SW480 (cell line): ENCODE data around the gene SSRP1.
A peak's percentile ranks its signal among the peaks of the same experiment; 100 is the strongest.

Experiments
- DNase-seq: peaks from one replicate; pipeline ENCODE4 v3.0.0-alpha.2; 2016; ENCODE audit warnings: low spot score

The SSRP1 gene

DNA sequence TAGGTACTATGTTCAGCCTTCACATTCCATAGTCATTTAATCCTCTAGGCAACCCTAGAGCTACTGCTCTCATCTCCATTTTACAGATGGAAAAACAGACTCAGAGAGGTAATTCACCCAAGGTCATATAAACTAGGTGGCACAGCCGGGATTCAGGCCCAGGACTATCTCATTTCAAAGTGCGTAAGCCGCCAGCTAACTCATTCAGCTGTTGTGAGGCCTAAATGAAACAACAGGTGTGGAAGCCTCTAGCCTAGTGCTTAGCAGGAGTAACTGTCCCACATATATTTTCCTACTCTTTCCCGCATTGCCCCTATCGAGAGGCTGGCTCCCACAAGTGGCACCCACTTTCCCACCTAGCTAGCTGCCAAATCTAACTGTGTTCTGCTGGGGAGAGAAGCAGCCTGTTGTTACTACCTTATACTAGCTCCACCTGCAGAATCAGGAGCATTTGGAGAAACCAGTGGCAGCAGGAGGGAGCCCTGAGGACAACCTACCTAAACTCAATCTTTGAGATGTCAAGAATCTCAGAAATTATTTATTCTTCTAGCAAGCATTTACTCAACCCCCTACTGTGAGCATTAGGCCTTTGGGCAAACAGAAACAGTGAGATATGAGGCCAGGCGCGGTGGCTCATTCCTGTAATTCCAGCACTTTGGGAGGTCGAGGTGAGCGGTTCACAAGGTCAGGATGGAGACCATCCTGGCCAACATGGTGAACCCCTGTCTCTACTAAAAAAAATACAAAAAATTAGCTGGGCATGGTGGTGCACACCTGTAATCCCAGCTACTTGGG, 24.4 kb upstream of the SSRP1 start:
- DNase-seq, result no peak

DNA sequence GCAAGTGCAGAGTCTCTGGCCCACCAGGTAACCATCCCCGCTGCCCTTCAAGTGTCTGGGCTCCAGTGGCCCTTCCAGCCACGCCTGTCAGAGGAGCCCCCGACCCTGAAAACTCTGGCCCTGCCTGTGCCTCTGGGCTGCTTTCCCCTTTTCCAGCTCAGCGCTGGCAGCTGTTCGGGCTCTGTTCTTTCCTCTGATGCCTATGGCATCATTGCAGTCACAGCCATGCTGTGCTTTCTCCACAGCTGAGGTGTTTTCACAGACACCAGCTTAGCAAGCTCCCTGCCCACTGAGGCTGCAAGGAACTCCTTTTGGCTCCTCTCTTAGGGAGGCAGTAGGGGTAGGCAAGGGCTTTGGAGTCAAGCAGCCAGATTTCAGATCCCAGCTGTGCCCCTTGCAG, 23.7 kb upstream of the SSRP1 start:
- no peak for DNase-seq

DNA sequence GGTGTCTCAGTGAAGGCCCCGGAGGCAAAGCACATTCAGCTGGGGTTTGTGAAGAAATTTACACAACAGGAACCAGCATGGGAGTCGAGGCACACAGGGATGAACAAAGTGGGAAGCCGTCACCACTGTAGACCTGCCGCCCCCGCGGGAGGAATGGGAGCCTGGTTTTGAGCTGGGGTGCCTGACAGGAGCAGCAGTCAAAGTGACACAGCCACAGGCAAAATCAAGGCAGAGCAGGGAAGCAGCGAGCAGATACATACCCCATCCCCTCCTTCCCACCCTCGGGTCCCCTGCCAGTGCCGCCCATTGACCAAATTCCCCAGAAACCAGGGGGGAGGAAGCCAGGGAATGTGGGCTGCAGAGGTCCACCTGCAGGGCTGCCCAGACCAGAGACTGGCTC, 23.3 kb upstream of the SSRP1 start:
- DNase-seq, result no peak

DNA sequence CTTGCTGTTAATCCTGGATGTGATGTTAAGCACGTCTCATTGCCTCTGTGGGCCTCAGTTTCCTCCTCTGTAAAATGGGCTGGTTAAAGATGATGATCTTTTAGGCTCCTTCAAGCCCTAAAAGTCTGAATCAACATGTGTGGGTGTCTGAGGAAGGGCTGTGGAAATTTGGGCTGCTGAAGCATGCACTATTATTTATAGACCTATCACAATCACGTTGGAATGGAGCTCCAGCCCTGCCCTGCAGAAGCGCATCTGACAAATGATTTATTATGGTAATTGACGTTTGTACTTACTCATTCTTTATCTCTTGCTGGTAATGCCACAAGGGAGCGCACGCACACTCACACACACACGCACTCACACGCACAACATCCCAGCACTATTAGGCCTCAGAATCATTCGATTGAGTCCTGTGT, 22.9 kb upstream of the SSRP1 start:
- no peak for DNase-seq

DNA sequence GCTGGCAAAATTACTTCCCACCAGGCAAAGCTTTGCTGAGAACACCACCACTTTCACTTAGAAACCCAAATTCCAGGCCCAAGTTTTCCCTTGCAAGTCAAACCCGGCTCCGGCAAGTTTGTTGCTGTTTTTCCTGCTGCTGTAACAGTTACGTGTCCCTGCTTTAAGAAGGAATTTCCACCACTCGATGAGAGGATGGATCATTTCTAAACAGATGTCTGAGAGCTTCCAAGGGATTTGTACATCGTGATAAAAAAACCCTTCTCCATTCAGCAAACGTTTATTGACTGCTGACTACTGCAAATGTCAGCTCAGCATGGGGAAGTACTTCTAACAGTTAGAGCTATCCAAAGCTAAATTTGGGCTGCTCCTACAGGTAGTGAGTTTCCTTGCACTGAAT, 22.2 kb upstream of the SSRP1 start:
- DNase-seq, result no peak

DNA sequence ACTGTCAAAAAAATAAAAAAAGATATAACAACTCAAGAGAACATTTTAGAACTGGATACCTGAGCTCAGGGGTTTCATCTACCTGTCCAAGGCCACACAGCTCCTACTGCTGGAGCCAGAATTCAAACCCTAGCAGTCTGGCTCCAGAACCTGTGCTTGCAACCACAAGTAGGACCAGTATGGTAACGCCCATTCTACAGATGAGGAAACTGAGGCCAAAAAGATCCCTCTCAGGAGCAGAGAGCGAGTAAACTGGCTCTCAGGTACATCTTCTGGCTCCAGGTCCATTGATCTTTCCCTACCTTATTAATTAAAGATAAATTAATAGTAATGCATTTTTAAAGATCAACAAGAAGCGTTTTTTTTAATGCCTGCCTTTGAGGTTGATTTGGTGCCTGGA, 21.6 kb upstream of the SSRP1 start:
- no peak for DNase-seq

DNA sequence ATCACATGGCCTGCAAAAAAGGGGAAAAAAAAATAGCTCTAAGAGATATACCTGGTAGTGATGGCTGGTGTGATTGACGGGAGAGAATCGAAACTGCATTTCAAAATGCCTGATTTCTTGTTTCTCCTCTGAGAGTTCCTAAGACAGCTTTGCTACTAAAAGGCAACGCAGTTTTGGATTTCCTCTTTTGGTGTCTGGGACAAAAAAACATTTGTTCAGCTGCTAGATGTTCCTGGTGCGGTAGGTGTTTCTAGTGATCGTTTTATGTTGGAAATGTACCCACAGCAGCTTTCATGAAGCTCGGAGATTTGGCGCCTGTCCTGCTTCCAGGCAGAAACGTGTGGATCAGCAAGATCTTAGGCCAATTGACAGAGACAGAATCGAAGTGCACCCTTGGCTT, 20.6 kb upstream of the SSRP1 start:
- DNase-seq, result no peak

DNA sequence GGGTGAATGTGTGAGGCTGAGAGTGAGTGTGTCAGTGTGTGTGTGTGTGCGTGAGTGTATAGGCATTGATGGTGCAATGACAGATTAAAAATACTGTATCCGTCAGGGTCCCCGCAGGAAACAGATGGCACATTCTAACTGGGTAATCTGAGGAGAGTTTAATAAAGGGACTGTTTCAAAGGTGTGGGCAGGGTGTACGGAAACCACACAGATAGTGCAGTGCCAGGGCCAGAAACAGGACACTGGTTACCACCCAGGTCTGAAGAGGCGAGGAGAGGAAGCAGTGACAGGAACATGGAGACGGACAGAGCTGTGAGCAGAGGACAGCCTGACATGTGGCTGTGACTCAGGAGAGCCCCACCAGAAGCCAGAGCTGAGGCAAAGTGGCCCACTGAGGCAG, 19.0 kb upstream of the SSRP1 start:
- no peak for DNase-seq

DNA sequence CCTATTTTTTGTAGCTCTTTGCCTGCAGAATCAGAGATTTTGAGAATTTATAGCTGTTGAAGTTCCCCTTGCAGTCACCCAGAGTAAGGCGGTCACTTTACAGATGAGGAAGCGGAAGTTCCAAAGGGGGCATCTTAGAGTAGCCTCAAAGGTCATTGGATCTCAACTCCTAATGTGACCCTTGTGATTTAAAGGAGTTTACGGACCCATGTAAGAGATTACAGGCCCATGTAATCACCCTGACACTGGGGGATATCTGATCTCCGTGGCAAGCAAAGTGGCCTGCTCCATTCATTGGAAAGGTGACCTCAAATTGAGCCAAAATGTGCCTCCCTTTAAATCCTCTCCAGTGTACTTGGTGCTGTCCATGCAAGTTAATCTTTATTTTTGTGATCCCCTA, 18.2 kb upstream of the SSRP1 start:
- DNase-seq, result no peak

DNA sequence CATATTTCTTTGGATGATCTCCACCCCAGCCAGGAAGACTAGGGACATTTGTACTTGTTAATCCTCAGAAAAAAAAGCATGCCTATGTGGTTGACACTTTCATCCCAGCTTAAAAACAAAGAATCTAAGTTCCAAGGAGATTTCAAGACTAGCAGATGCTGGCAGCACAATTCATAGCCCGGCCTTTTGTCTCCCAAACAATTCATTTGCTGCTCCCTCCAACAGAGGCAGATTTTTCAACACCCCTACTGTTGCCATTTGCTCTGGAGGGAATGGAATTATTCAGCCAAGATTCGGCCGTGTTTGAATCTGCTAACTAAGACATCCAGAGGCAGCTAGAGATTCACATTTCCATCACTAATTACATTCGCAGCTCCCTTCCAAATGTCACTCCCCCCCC, 17.8 kb upstream of the SSRP1 start:
- no peak for DNase-seq

DNA sequence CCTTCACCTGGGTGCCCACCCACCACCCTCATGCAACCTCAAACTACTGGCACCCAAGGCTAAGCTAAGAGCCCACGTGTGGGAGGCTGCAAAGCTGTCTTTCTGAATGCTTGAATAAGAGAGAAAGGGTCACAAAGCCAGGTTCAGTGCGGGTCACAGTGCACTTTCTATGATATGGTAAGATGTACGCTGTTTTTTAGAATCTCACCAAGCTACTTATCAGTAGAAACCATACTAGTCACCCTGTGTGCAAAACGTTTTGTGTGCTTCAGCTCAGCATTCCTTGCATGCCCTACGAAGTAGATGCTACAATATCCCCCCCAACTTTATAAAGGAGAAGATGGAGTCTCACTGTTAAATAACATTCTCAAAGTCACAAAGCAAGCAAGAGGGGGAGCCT, 17.3 kb upstream of the SSRP1 start:
- no peak for DNase-seq

DNA sequence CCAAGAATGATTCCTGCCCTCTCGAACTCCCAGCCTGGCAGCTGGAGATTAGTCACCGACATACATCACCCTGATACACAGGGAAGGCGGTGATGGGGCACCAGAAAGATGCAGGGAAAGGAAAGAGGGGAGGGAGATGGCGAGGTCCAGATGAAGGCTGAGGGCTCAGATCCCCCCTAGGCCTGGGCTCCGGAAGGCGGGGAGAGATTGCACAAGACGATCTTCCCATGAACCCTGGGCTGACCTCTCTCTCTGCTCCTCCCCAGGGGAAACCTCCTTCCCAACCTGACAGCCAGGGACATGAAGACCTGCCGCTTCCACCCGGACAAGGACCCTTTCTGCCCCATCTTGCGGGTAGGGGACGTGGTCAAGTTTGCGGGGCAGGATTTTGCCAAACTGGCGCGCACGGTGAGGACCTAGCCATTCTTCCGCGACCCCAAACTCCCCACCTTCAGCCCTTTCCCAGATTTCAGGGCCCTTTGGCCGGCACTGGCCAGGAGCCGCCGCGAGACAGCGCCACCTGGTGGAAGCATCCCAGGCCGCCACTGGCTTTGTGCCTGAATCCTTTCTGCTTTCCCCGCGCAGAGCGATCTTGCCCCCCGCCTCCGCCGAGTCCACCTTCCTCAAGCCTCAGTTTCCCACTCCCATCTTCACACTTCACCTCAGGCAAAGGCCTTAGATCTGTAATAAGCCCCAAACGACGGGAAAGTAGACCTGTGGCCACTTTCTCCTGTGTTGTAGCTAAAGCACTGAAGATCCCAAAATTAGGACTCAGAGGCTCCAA, 14.0 kb upstream of the SSRP1 start:
- DNase-seq, result no peak

DNA sequence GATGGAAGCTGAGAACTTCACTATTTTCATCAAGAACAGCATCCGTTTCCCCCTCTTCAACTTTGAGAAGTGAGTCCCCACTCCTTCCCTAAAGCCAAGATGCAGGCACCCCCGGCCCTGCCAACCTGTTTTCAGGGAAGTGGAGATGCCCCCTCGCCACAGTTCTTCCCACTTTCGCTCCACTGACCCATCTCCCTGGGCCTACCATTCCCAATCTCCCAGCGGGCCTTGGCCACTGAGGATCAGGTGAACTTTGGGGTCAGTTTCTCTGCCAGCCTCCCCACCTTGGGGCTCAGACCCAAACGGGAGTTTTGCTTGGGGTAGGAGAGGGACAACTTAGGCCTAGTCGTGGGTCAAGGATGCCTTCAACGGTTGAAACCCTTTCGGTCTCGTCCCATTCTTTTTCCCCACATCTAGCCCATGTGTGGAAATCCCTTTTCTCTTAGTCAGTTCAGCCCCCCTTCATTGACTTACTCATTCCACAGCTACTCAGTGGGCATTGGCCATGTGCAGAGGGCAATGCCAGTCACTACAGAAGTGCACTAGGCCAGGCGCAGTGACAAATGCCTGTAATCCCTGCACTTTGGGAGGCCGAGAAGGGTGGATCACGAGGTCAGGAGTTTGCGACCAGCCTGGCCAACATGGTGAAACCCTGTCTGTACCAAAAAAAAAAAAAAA, 13.1 kb upstream of the SSRP1 start:
- no peak for DNase-seq

DNA sequence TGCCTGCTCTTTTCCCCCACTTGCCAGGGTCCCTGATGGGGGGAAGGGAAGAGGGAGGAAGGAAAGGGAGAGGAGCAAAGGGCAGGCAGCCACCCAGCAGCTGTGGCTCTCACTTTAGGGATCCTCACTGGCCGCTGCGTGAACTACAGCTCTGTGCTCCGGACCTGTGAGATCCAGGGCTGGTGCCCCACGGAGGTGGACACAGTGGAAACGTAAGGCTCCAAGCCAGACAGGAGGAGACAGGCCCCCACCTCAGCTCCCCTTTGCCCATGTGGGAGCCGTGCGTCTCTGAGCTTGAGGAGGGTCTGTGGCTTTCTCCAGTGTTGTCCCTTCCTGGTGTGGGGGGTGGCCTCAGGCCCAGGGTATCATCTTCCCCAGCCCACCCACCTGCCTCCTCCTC, 12.4 kb upstream of the SSRP1 start:
- no peak for DNase-seq

DNA sequence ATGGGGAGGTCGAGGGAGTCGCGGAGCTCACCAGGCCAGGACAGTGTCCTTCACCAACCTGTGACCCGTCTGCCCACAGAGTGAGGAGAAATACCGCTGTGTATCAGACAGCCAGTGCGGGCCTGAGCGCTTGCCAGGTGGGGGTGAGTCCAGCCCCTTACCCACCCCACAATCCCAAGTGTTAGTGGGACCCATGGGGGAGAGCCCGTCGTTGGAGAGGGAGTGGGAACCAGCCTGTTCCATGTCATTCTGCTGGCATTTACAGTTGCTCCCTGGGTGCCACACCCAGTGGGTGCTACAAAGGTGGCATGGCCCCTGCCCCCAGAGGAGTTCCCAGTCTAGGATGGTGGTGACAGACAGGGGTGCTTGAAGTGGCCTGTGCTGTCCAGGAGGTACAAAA, 11.6 kb upstream of the SSRP1 start:
- no peak for DNase-seq

DNA sequence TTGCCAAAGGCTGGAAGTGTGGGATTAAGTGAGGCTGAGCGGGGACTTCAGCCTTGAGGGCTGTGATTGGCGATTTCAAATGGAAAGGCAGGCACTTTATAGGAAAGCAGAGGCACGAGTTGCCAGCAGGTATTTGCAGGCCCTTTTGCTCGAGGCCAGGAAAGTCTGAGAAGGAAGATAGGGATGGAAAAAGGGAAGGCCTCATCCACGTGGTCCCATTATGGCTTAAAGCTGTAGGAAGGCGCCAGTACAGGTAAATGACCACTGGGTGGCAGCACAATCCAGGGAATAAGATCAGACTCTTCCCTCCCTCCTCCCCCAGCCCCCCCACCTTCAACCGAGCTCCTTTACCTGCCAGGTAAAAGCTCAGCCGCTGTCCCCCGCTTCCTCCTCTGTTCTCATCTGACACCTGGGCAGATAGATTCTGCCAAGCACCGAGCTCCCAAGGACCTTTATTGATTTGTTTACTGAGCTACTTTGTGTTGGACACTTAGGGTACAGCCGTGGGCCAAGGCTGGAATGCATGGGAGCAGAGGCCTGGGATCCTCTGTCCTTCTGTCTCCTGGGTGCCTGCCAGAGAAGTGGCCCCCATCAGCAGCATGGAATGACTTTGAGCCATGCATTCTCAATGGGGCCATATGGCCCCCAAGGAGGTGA, 10.0 kb upstream of the SSRP1 start:
- peak; percentile 73 for DNase-seq

DNA sequence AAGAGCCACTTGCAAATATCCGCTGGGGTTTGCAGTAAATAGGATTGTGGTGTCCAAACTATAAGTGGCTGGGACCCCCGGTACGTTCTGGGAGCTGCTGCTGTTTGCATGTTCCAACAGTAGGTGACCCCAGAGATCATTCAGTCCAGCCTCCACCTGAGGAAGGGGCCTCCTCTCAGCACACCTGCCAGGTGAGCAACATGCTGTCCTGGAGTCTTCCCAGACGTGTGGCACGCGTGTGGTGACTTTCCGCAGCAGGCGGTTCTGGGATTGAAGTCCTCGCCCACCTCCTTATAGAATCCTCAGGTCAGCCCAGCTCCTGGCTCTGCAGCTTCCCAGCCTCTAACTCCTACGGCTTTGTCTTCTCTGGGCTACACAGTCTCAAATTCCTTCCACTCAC, 9.1 kb upstream of the SSRP1 start:
- DNase-seq, result no peak

DNA sequence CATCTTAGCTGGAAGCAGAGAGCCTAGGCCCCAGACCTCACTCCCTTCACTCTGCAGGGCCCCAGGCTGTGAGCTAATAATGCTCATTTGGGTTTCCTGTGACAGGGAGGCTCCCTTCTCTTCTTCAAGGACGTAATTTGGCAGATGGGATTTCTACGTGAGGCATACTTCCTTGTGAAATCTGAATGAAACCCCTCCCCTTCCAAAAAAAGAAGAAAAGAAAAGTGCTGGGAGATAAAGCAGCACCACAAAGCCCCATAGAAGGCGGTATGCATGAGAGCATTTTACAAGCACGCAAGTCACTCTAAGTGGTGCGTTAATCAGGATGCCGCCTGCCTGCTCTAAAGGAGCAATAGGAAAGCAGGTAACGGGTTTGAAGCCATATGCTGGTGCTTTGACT, 8.1 kb upstream of the SSRP1 start:
- DNase-seq, result no peak

DNA sequence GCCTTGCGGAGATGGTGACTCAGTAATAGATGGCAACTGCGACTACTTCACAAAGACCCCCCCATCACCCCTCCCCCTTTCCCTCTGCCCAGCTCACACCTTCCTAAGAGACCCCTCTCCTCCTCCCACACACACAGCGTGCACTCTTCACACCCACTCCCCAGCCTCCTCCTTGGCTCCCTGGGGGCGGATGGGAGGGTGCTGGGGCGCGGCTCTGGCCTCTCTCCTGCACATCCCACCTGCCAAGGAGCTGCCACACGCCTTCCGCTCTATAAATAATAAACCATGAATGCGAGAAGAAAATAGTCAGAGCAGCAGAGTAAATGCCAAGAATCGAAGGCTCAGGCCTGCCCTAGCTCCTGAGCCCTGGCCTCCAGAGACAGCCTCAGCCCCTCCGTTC, 7.0 kb upstream of the SSRP1 start:
- no peak for DNase-seq

DNA sequence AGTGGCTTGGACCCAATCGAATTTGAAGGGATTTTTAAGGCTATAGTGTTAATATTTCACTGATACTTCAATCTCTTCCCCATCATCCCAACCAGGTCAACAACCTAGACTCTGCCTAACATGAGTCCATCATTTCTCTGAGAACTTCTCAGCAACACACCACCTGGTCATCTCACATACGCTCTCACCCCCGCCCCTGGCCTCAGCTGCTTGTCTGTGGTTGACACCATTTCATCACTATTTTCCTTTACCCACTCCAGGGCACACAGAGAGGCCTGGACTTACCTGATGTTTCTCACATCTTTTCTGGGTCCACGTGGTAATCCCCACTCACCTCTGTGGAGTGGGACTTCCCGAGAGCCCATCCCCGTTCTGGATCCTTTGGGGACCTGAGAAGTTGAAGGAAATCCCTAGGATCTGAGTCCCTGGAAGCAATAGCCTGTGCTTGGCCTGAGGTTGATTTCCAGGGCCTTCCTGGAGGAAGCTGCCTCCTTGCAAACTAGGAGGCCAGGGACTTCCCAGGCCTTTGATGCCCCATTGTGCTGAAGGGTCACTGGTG, 5.6 kb upstream of the SSRP1 start:
- no peak for DNase-seq

DNA sequence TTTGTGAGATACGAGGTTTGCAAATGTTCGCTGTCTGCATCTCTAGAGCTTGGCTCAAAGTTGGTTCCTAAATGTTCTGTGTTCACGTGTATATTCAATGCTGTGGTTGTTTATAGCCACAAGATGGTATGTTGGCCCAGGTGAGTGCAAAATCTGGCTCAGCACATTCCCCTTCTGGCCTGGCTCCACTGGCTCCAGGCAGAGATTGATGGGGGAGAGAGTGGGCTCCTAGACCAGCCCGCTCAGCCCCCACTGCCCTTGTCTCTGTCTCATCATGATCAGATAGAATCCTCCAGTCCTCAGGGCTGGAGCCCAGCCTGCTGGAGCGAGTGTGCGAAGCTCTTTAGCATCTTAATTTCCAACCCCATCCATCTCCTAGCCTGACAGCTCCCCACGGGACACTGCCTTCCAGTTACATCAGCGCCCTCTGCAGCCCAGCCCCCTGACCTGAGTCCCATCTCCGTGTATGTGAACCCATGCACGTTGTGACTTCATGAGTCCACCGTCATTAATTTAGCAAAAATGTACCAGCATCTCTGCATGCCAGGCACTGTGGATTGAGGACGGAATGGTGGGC, 4.4 kb upstream of the SSRP1 start:
- no peak for DNase-seq

DNA sequence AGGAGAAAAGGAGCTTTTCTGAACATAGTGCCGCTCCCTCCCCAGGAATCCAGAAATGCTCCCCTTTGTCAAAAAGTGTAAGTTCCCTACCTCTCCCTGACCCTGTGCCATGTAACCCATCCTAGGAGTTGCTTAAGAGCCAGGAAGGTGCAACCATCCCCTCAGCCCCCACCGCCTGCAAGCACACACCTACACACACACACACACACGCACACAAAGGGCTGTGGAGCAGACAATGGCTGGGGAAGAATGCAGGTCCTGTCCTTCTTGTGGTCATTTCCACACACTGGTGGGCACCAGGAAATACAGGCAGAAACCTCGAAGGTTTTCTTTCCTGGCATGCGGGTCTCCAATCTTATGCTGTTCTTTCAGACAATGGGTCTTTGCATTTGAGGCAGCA, 3.6 kb upstream of the SSRP1 start:
- DNase-seq, result no peak
